SK-MEL-5 (cell line): ENCODE data around the gene PRKCA. TPM values are rescaled to one million over a fixed set of nuclear protein-coding genes. Genes with fewer than 3 reads are reported as not detected.
"Not testable (repeated sequence)": the region's sequence is repeated elsewhere in the genome, so short reads cannot be mapped to it uniquely, and the experiment has no call there.

Experiments used
- DNase-seq: peaks from one replicate; pipeline ENCODE4 v3.0.0-alpha.2; 2016; ENCODE audit warnings: low read depth, low spot score
- in situ Hi-C: cut with HindIII; loops from 2 replicates; pipeline ENCODE4 v1.10.0; 2016; ENCODE audit warnings: low sequenced_read_pairs, high pct_unique_total_duplicates, low pct_unique_long_range_greater_than_20kb
- total RNA-seq: library from RNA; depleted of rRNA; stranded (reverse); fragments of >200 nt; shearing (Covaris generic); gene quantifications from 2 replicates; pipeline ENCODE4 v1.2.3, GENCODE V29; 2014

Gene PRKCA
- total RNA-seq, 1 experiment from 2014 or later, result 7.3 TPM

GRCh38 chr17:66310528-66311148 is 8.2 kb downstream of the PRKCA start:
- in situ Hi-C loops, result no loop called here
- DNase-seq, result no peak

GRCh38 chr17:66312912-66313311 is 10.5 kb downstream of the PRKCA start:
- in situ Hi-C loops, result no loop called here
- no peak for DNase-seq

DNA sequence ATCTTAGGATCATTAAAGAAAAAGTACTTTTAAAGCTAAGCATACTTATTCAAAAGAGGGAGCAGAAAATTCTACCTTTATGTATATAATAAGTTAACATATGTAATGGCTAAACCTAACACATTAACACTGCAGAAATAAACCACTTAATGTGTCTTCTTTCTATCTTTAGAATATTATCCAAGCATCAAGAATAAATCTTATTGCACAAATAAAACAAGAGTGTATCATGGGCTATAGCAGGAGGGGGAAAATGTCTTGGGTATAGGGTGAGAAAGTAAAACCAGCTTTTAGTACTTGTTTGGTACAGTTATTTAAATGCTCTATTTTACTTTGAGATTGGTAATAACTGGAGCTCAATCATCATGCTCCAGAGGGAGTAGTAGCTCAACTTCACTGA is 10.9 kb downstream of the PRKCA start:
- in situ Hi-C loops, result no loop called here
- no peak for DNase-seq

GRCh38 chr17:66313995-66314659 is 11.7 kb downstream of the PRKCA start:
- in situ Hi-C loops, result no loop called here
- DNase-seq, result no peak

GRCh38 chr17:66317629-66318028 is 15.2 kb downstream of the PRKCA start:
- no peak for DNase-seq
- in situ Hi-C loops, result no loop called here

GRCh38 chr17:66319226-66319625 is 16.8 kb downstream of the PRKCA start:
- in situ Hi-C loops, result no loop called here
- DNase-seq, result no peak

- in situ Hi-C loops, result no loop called here
- no peak for DNase-seq
Observed at GRCh38 chr17:66322764-66323163, 20.4 kb downstream of the PRKCA start.

- in situ Hi-C loops, DNase-seq: not testable (repeated sequence)
Observed at GRCh38 chr17:66324381-66325004, 22.1 kb downstream of the PRKCA start.

DNA sequence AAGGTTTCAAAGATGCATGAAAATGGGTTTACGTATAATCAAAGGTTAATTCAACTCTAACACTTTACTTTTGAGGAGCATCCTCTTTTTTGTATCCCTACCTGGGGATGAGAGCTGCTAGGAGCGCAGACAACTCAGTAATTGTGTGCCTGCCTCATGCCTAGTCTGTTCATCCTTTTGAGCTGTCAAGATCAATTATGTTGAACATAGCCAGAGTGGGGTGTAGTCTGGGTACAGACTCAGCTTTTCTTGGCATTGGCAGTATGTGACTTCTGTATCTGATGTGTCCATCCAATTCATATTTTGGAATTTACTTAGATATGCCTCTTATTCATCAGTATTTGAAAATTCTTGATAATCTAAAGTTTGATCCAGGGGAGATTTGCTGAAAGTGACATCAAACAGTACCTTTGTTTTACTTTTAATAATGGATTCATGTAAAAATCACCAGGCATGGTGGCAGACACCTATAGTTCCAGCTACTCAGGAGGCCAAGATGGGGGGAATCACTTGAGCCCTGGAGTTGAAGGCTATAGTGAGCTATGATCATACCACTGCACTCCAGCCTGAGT is 24.1 kb downstream of the PRKCA start:
- in situ Hi-C loops, result no loop called here
- DNase-seq, result no peak

DNA sequence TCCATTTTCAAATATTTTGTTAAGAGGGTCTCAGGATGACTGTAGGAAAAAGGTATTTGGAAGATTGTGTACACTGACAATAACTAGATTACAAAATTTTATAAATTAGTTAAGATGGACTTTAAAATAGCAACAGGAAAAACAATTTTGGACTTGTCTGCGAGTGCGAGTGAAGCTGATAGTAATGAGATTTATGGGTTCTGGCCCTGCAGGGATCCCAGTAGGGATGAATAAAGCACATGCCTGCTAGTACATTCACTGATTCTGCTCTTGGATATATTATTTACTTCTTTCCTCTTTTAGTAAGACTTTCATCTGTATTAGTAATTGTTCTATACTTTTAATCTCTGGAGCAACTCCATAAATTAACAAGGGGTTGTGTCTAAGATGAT is 28.2 kb downstream of the PRKCA start:
- DNase-seq, result no peak
- in situ Hi-C loops, result no loop called here

- in situ Hi-C loops, result no loop called here
Observed at GRCh38 chr17:66331038-66331816, 28.8 kb downstream of the PRKCA start.

DNA sequence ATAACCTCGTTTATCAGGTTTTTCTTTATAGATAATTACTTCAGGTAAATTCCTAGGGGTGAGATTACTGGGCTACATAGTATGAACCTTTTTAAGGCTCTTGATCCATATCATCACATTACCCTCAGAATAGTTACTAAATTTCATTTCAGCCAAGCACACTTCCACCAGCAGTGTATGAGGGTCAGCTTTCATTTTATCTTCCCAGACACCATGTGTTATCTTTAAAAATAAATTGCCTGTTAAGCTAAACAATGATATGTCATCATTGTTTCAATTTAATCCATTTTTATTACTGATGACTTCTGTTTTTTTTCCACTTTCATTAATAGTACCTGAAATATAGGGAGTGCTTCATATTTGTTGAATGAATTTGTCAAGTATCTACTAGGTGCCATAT is 33.4 kb downstream of the PRKCA start:
- DNase-seq, result no peak
- in situ Hi-C loops, result no loop called here

More at GRCh38 chr17:66331038-66331816, 28.8 kb downstream of the PRKCA start:
- DNase-seq, result no peak

DNA sequence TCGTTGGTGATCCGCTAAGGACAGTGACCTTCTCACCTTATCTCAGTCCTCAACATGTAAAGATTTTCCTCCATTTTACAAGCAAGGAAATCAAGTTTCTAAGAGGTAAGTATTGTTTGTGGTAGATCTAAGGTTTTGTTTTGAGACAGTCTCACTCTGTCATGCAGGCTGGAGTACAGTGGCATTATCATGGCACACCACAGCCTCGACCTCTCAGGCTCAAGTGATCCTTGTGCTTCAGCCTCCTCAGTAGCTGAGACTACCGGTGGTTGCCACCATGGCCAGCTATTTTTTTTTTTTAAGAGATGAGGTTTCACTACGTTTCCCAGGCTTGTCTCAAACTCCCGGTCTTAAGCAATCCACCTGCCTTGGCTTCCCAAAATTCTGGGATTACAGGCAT is 34.9 kb downstream of the PRKCA start:
- in situ Hi-C loops, result no loop called here
- no peak for DNase-seq

DNA sequence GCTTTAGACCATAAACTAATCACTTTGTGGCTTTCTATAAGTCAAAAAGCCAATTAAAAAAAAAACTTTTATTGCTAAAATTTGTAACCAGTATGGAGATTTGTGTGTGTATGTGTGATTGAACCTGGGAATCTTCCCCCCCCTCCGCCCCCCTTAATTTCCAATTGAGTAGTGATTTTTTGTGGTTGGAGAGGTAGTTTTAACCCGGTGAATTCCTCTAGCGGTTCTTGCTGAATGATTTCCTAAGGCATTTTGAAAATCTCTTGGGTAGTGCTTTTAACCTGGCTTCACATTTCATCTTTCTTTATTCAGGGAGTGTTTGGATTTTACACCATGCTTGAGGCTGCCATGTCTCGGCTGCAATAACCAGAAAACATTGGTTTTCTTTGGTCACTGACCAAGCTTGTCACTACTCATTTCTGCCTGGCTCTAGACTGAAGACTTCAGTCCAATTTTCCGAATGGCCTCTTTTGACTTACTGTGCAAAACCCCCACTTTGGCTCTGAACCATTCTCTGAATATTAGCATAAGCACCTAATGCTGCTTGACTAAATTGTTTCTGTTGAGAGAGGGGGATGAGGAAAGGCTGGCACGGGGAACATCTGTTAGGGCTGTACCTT is 35.6 kb downstream of the PRKCA start:
- DNase-seq, result no peak
- in situ Hi-C loops, result no loop called here

DNA sequence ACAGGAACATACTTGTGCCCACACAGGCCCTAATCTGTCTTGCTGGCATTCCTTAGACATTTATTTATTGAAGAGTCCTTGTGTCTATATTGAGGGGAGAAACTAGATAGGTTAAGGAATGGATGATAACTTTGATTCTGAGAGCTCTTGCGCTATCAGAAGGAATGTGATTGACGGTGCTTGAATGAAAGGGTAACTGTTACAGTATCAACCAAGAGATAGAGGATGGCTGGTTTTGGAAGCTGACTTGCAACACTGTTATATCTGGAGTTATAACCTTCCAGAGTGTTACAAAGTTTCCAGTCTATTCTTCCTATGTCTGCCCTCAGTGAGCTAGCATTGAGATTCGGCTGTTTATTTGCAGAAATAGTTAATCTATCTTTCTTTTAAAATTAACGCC is 36.5 kb downstream of the PRKCA start:
- DNase-seq, result no peak
- in situ Hi-C loops, result no loop called here

GRCh38 chr17:66339561-66339960 is 37.1 kb downstream of the PRKCA start:
- DNase-seq, result no peak
- in situ Hi-C loops, result no loop called here

DNA sequence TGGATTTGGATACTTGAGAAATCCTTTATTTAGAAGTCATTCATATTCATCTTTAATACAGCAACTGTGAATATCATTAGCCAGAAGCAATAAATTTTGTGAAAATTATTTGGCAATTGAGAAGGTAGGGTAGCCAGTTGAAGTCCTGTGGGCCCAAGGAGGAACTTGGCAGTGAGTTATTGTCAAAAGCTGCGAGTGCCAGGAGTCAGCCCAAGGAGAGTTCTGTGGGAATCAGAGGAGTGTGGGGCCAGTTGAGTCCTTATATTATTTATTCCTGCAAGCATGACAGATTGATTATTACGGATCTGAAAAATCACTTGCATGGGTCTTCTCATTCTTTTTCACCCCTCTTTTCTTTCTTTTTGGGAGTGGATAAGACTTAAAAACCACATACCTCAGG is 38.3 kb downstream of the PRKCA start:
- DNase-seq, result no peak
- in situ Hi-C loops, result no loop called here

DNA sequence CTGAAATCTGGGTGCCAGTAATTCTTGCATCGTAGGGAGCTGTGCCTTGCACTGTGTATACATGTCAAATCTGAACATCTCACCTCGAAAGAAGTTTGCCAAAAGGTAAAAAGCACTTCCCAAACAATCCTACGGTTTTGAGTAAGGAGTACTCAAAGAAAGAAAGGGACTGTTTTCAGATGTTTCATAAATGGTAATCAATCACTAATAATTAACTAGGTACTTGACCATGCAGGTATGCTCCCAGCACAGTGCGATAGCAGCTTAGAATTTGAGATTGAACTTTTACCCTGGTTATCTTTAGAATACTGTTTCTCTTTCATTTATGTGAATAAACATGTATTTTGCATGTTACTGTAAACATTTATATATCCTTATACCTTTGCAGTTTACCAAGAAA is 39.0 kb downstream of the PRKCA start:
- in situ Hi-C loops, result no loop called here
- DNase-seq, result no peak
